ENCODE data around the gene BRD3OS. TPM values are rescaled to one million over a fixed set of nuclear protein-coding genes. Genes with fewer than 3 reads are reported as not detected.

The BRD3OS gene
- total and polyA plus RNA-seq, 2 of the 4 experiments (the other 2 are of a cell fraction) = 15.8 to 20.7 TPM

DNA sequence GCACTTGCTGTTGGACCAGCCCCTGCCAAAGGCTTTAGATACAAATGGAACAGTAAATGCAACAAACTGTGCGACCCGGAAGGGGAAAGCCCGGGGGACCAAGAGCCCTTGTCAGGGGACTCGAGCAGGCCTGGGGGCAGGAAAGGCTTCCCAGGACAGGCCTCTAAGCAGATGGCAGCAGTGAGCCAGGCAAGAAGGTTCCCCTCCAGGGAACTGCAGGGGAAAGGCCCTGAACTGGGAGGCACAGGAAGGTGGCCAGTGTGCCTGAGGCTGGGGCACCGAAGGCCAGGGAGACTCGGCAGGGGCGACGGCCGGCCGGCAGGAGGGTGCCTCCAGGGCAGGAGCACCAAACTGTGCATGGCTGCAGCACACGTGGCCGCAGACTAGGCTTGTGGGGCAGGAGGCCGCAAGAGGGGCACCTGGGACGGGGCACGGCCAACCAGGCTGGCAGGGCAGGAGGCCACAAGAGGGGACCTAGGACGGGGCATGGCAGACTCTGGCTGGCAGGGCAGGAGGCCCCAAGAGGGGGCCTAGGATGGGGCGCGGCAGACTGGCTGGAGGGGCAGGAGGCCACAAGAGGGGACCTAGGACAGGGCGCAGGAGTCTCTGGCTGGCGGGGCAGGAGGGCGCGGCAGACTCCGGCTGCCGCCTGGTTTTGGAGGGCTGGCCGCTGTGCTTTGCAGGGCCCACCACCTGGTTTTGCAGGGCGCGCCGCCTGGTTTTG, 43.2 kb upstream of the BRD3OS start (continued):
- TF ChIP-seq BHLHE40 (IDR thresholded peaks at IDR 0.05; ENCODE audit: low read depth, low read length) (no peak), SMC3 (IDR thresholded peaks at IDR 0.05; ENCODE audit: low read depth, low read length) (no peak), RCOR1 (IDR thresholded peaks at IDR 0.05; ENCODE audit: insufficient replicate concordance, low read length) (no peak)

DNA sequence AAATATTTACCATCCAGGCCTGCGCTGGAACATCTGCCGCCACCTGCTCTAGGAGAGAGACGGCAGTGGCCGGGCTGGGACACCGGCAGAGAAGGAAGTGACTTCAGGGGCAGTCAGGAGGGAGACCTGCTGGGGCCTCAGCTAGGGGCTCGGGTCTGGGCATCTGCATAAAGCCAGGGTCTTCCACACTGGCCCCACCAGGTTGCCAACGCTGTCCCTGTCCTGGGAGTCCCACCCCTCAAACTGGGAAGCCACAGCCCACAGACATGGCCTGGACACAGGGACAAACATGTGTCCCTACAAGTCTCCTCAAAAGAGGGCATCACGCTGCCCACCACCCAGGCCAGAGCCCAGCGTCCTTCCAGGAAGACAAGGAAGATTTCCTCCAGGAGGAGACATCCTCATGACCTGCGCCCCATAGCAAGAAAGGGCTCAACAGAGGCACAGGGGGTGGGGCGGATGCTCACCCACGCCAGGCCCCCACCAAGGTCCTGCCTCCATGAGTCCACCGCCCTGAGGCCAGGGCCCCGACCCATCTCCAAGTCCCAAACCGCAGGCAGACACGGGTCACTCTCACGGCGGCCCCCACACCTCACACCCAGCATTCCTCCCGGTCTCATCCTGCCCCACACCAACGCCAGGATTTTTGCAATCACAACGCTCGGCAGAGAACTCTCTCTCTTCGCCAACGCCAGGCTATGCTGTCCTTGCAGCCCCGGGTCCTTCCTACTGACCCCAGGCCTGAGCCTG, 42.1 kb upstream of the BRD3OS start:
- no peak overlapping the region for H2AFZ ChIP-seq (replicated peaks; ENCODE audit: low read length, poor library complexity)
- H3K36me3 ChIP-seq (ENCODE audit: control insufficient read depth, insufficient read depth, low read length) = 0 out of 2 replicates have a peak, but pooled peaks cover 1% of the 10 kb centered on the region
- CTCF ChIA-PET = no interaction called here
- H3K18ac ChIP-seq (ENCODE audit: low read depth, low read length) = no peak overlapping the region
- H3K4ac ChIP-seq (ENCODE audit: low read depth, low read length) = no peak overlapping the region
- 74% methylated on average over 12 of the region's 25 CpGs; no CpG with 5 or more reads in 1 of the 2 experiments for WGBS, 2 experiments (ENCODE audit: extremely low coverage in 2 of 2, insufficient read length in 1 of 2)
- ATAC-seq (ENCODE audit: low read depth) (no peak), DNase-seq (no peak)
- no peak overlapping the region for H3K4me3 ChIP-seq (ENCODE audit: insufficient read depth, low read depth, low read length)
- POLR2A ChIA-PET (ENCODE audit: unreplicated experiment) = no interaction called here
- no peak overlapping the region for H2BK20ac ChIP-seq (ENCODE audit: low read depth, low read length)
- no peak overlapping the region for H3K23ac ChIP-seq (ENCODE audit: low read depth, low read length)
- peaks cover 33 to 86% of the 10 kb centered on the region in 2 experiments for H3K79me1 ChIP-seq (ENCODE audit: low read depth in 1 of 2, low read length in 2 of 2)
- peaks cover 92% of the 10 kb centered on the region for H4K20me1 ChIP-seq (ENCODE audit: insufficient read depth, low read length)
- no peak overlapping the region for H4K8ac ChIP-seq (ENCODE audit: low read depth in 2 of 2, low read length in 2 of 2)
- no peak overlapping the region for H4K5ac ChIP-seq (ENCODE audit: low read depth, low read length)
- H3K56ac ChIP-seq (ENCODE audit: extremely low read depth, insufficient read depth, low read length) = no peak overlapping the region
- dilution Hi-C loops (cut with HindIII; ENCODE audit: low sequenced_read_pairs, unreplicated experiment) (no loop called here), in situ Hi-C loops (cut with MboI; ENCODE audit: low sequenced_read_pairs) (no loop called here), intact Hi-C loops (cut with micrococcal nuclease) (no loop called here)
- H3K9ac ChIP-seq (ENCODE audit: low read depth, low read length) = no peak overlapping the region
- peaks cover 22% of the 10 kb centered on the region for H3K4me1 ChIP-seq (ENCODE audit: control insufficient read depth, insufficient read depth, low read length)
- no peak overlapping the region for H3K4me2 ChIP-seq (ENCODE audit: low read depth, low read length)
- H2BK120ac ChIP-seq (ENCODE audit: low read depth, low read length) = no peak overlapping the region
- H3K27me3 ChIP-seq (ENCODE audit: control insufficient read depth, insufficient read depth, low read length) = no peaks in the 10 kb centered on the region
- H3K9me3 ChIP-seq (ENCODE audit: control insufficient read depth, insufficient read depth, low read length) = no peaks in the 10 kb centered on the region
- H3K9me1 ChIP-seq (ENCODE audit: insufficient read depth, low read length) = peaks cover 22% of the 10 kb centered on the region
- no peak overlapping the region for H2BK5ac ChIP-seq (ENCODE audit: low read depth, low read length, poor library complexity, severe bottlenecking)
- no peak overlapping the region for H4K91ac ChIP-seq (ENCODE audit: insufficient read depth, low read depth, low read length)
- no TSS peak for BruUV-seq (replicated peaks)
- H2BK15ac ChIP-seq (ENCODE audit: low read depth, low read length) = no peak overlapping the region
- no peak overlapping the region for H2AK5ac ChIP-seq (ENCODE audit: low read depth, low read length)
- H3K14ac ChIP-seq (replicated peaks; ENCODE audit: low read depth, low read length) = no peak overlapping the region
- H2AK9ac ChIP-seq (replicated peaks; ENCODE audit: low read depth, low read length, poor library complexity) = no peak overlapping the region
- H3K27ac ChIP-seq (ENCODE audit: insufficient read depth, low read length) = no peak overlapping the region
- TF ChIP-seq, protein P1, sequence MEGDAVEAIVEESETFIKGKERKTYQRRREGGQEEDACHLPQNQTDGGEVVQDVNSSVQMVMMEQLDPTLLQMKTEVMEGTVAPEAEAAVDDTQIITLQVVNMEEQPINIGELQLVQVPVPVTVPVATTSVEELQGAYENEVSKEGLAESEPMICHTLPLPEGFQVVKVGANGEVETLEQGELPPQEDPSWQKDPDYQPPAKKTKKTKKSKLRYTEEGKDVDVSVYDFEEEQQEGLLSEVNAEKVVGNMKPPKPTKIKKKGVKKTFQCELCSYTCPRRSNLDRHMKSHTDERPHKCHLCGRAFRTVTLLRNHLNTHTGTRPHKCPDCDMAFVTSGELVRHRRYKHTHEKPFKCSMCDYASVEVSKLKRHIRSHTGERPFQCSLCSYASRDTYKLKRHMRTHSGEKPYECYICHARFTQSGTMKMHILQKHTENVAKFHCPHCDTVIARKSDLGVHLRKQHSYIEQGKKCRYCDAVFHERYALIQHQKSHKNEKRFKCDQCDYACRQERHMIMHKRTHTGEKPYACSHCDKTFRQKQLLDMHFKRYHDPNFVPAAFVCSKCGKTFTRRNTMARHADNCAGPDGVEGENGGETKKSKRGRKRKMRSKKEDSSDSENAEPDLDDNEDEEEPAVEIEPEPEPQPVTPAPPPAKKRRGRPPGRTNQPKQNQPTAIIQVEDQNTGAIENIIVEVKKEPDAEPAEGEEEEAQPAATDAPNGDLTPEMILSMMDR (conservative IDR thresholded peaks at IDR 0.05; ENCODE audit: low read depth, low read length) = no peak
- TF ChIP-seq RFX5 (IDR thresholded peaks at IDR 0.05; ENCODE audit: low read depth, low read length) = no peak
- TF ChIP-seq MAFK (IDR thresholded peaks at IDR 0.05; ENCODE audit: low read depth, low read length) = no peak
- TF ChIP-seq, protein P2, sequence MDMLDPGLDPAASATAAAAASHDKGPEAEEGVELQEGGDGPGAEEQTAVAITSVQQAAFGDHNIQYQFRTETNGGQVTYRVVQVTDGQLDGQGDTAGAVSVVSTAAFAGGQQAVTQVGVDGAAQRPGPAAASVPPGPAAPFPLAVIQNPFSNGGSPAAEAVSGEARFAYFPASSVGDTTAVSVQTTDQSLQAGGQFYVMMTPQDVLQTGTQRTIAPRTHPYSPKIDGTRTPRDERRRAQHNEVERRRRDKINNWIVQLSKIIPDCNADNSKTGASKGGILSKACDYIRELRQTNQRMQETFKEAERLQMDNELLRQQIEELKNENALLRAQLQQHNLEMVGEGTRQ (IDR thresholded peaks at IDR 0.05; ENCODE audit: low read depth, low read length) = no peak
- TF ChIP-seq BHLHE40 (IDR thresholded peaks at IDR 0.05; ENCODE audit: low read depth, low read length) = no peak
- TF ChIP-seq MAZ (IDR thresholded peaks at IDR 0.05; ENCODE audit: borderline replicate concordance, low read depth, low read length) = no peak
- TF ChIP-seq, protein P3, sequence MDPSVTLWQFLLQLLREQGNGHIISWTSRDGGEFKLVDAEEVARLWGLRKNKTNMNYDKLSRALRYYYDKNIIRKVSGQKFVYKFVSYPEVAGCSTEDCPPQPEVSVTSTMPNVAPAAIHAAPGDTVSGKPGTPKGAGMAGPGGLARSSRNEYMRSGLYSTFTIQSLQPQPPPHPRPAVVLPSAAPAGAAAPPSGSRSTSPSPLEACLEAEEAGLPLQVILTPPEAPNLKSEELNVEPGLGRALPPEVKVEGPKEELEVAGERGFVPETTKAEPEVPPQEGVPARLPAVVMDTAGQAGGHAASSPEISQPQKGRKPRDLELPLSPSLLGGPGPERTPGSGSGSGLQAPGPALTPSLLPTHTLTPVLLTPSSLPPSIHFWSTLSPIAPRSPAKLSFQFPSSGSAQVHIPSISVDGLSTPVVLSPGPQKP (IDR thresholded peaks at IDR 0.05; ENCODE audit: borderline replicate concordance, low read depth, low read length) = no peak
- TF ChIP-seq FOS (IDR thresholded peaks at IDR 0.05; ENCODE audit: low read depth, low read length) = no peak
- no peak for TF ChIP-seq POLR2A (IDR thresholded peaks at IDR 0.05; ENCODE audit: low read depth, low read length)
